Endothelial cell of umbilical vein (primary cell): Measurements from ENCODE around the gene FNBP1L. TPM values are rescaled to one million over a fixed set of nuclear protein-coding genes. Genes with fewer than 3 reads are reported as not detected.

Experiments used
- BruUV-seq: library from RNA; stranded (reverse); fragments of 400-500 nt; replicated peaks from 2 replicates; lab custom pipeline; 2021; lab: Mats Ljungman, UMichigan
- CTCF ChIA-PET: fragments of 300-600, 350-600 bp; sonication (Branson Sonifier 250); formaldehyde crosslinking; loops from one replicate; lab custom pipeline; 2021; ENCODE audit warnings: antibody characterized with exemption, inconsistent platforms; lab: Charles Lee
- POLR2A ChIA-PET: fragments of 300-600, 350-600 bp; sonication (Branson Sonifier 250); formaldehyde crosslinking; loops from one replicate; lab custom pipeline; 2021; ENCODE audit warnings: antibody characterized with exemption, inconsistent platforms; lab: Charles Lee
- DNase-seq: peaks from one replicate; pipeline ENCODE4 v3.0.0-alpha.2; 2011; ENCODE audit warnings: low read depth, low spot score
- FAIRE-seq: peaks from 2 replicates; lab custom pipeline; 2011; peaks lifted over from hg19 to GRCh38; lab: Jason Lieb, UNC
- H2AFZ ChIP-seq: 2 replicates; pipeline ENCODE4 v1.6.0; 2012; ENCODE audit warnings: low read depth, low read length, control low read depth, inconsistent platforms
- H3K27ac ChIP-seq: 2 replicates; pipeline ENCODE4 v1.5.1; 2011; ENCODE audit warnings: low read depth, mild to moderate bottlenecking, control low read depth, low read length, moderate library complexity; ENCODE audit not compliant: insufficient read depth
- H3K27me3 ChIP-seq, 2 experiments: 2 replicates each; pipeline versions ENCODE4 v1.6.0 to v1.6.1; 2011; ENCODE audit warnings: low read length in 2 of 2, mixed read lengths in 1 of 2; ENCODE audit not compliant: control insufficient read depth in 2 of 2, insufficient read depth in 2 of 2
- H3K36me3 ChIP-seq, 2 experiments: 2 replicates in 1 of 2; 3 replicates in 1 of 2; pipeline ENCODE4 v1.5.1; 2011; ENCODE audit warnings: low read length in 2 of 2, mild to moderate bottlenecking in 1 of 2, moderate library complexity in 1 of 2; ENCODE audit not compliant: control insufficient read depth in 2 of 2, insufficient read depth in 2 of 2; ENCODE audit errors: extremely low read depth in 1 of 2
- H3K4me1 ChIP-seq: 3 replicates; pipeline ENCODE4 v1.5.1; 2011; ENCODE audit warnings: mild to moderate bottlenecking, low read length; ENCODE audit not compliant: control insufficient read depth, insufficient read depth; ENCODE audit errors: extremely low read depth
- H3K4me2 ChIP-seq: 2 replicates; pipeline ENCODE4 v1.6.1; 2011; ENCODE audit warnings: low read length, control low read depth, mixed read lengths; ENCODE audit not compliant: insufficient read depth
- H3K4me3 ChIP-seq, 3 experiments: fragments of 200-600 bp in 1 of 3; sonication (generic), shearing (Covaris generic) in 1 of 3; replicated peaks in 1 of 3; 2 replicates each; pipeline ENCODE4 v1.5.1; 2011 to 2016; ENCODE audit warnings: control low read depth in 3 of 3, low read length in 3 of 3, mild to moderate bottlenecking in 2 of 3, inconsistent platforms in 1 of 3, low read depth in 1 of 3, moderate library complexity in 1 of 3; ENCODE audit not compliant: insufficient read depth in 1 of 3
- H3K79me2 ChIP-seq: 2 replicates; pipeline ENCODE4 v1.6.0; 2012; ENCODE audit warnings: low read length, inconsistent platforms; ENCODE audit not compliant: control insufficient read depth, insufficient read depth
- H3K9ac ChIP-seq: replicated peaks from 2 replicates; pipeline ENCODE3; 2011; ENCODE audit warnings: low read length, control low read depth; ENCODE audit not compliant: insufficient read depth; ENCODE audit errors: extremely low read depth
- H3K9me1 ChIP-seq: replicated peaks from 3 replicates; pipeline ENCODE4 v1.6.0; 2011; ENCODE audit warnings: mild to moderate bottlenecking, low read length; ENCODE audit not compliant: control insufficient read depth, insufficient read depth; ENCODE audit errors: extremely low read depth
- H3K9me3 ChIP-seq: replicated peaks from 2 replicates; pipeline ENCODE4 v1.5.1; 2012; ENCODE audit warnings: low read length, inconsistent platforms; ENCODE audit not compliant: control insufficient read depth, insufficient read depth
- H4K20me1 ChIP-seq: replicated peaks from 2 replicates; pipeline ENCODE3; 2011; ENCODE audit warnings: mild to moderate bottlenecking, low read length; ENCODE audit not compliant: control insufficient read depth, insufficient read depth; ENCODE audit errors: extremely low read depth
- CTCF ChIP-seq, 2 donors: IDR thresholded peaks; 1 replicate in 1 of 2; 2 replicates in 1 of 2; pipeline ENCODE4 v1.5.1; 2011; ENCODE audit warnings: low read length in 2 of 2, mild to moderate bottlenecking in 2 of 2, moderate library complexity in 2 of 2, control low read depth in 1 of 2, inconsistent platforms in 1 of 2, low read depth in 1 of 2; ENCODE audit not compliant: insufficient read depth in 1 of 2; ENCODE audit errors: extremely low read depth in 1 of 2
- EZH2 ChIP-seq: IDR thresholded peaks from 2 replicates; pipeline ENCODE4 v1.6.1; 2012; ENCODE audit warnings: borderline replicate concordance, low read depth, mild to moderate bottlenecking, moderate library complexity, low read length, inconsistent platforms; ENCODE audit not compliant: severe bottlenecking
- FOS ChIP-seq: IDR thresholded peaks from 2 replicates; pipeline ENCODE4 v1.6.1; 2011; ENCODE audit warnings: mild to moderate bottlenecking, low read length, moderate library complexity, borderline replicate concordance; ENCODE audit not compliant: insufficient read depth
- GATA2 ChIP-seq: IDR thresholded peaks from 2 replicates; pipeline ENCODE4 v1.7.0; 2011; ENCODE audit warnings: low read depth, mild to moderate bottlenecking, moderate library complexity, mixed read lengths, low read length; ENCODE audit not compliant: insufficient read length, insufficient read depth
- JUN ChIP-seq: IDR thresholded peaks from 2 replicates; pipeline ENCODE4 v1.6.1; 2011; ENCODE audit warnings: borderline replicate concordance, low read depth; ENCODE audit not compliant: insufficient read length, insufficient read depth
- MAX ChIP-seq: IDR thresholded peaks from 2 replicates; pipeline ENCODE4 v1.6.1; 2011; ENCODE audit not compliant: insufficient read depth, insufficient read length
- MYC ChIP-seq: IDR thresholded peaks from one replicate; pipeline ENCODE4 v1.6.1; 2011; ENCODE audit warnings: mild to moderate bottlenecking, low read depth, low read length
- POLR2A ChIP-seq: IDR thresholded peaks from 2 replicates; pipeline ENCODE4 v1.6.1; 2012; ENCODE audit warnings: low read depth, mild to moderate bottlenecking, control low read depth, low read length
- POLR2AphosphoS5 ChIP-seq: IDR thresholded peaks from 2 replicates; pipeline ENCODE4 v1.6.1; 2012; ENCODE audit warnings: low read depth, mild to moderate bottlenecking, control low read depth, low read length, moderate library complexity; ENCODE audit not compliant: insufficient read depth
- dilution Hi-C: fragments of 300-500 bp; cut with MboI; formaldehyde crosslinking; loops from one replicate; pipeline ENCODE4 v1.15.0; 2019; ENCODE audit warnings: low sequenced_read_pairs; ENCODE audit not compliant: extremely low pct_ligation_motif_present
- intact Hi-C: fragments of 100-400 bp; cut with micrococcal nuclease; formaldehyde crosslinking; loops from one replicate; pipeline ENCODE4 v1.10.0; 2022
- polyA plus RNA-seq, 4 experiments: library from polyadenylated mRNA; depleted of rRNA in 3 of 4; stranded (reverse) in 3 of 4; unstranded in 1 of 4; fragments of >200 nt; gene quantifications; 2 replicates each; pipeline versions ENCODE4 v1.2.1 to v1.2.3, GENCODE V29; 2011 to 2012; ENCODE audit warnings: missing spikeins in 1 of 4
- total RNA-seq: library from RNA; stranded (reverse); gene quantifications from 2 replicates; pipeline ENCODE4 v1.2.3, GENCODE V29; 2021

FNBP1L gene
- total and polyA plus RNA-seq, 2 donors (not counting 3 experiments of a cell fraction or from before 2014, with no cell fraction given): 28.1 to 56.4 TPM

DNA sequence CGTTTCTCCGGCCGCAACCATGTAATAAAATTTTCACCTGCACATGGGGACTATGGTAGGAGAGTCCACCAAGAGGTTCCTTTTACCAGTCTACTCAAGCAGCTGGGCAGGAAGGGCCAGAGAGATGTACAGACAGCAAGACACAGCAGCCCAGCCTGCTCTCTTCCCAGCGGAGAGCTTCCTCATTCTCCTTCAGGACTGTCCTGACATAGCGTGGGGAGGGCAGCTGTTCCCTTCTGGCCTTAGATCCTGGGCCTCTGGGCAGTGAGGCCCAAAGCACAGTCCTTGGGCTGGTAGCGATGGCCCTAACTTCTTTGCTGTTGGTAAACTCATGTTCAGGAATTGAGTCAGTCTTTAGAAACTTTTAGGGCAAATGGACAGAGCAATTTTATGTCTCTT, 144.6 kb downstream of the FNBP1L start:
- no peaks in the 10 kb centered on the region for H4K20me1 ChIP-seq
- H3K4me2 ChIP-seq: no peak overlapping the region
- BruUV-seq: no TSS peak
- DNase-seq: no peak
- H3K4me3 ChIP-seq: no peak overlapping the region
- H3K9me1 ChIP-seq: no peaks in the 10 kb centered on the region
- ChIA-PET CTCF (interaction anchor here (1.2 to 2.7 kb wide), 3 partner anchors 15 to 252 kb away, joined by 3 to 16 read pairs (median 8); no protein-coding TSS in a partner anchor), POLR2A (interaction anchor here (0.5 kb wide), 1 partner anchor 11 kb away, joined by 3 read pairs; no protein-coding TSS in a partner anchor)
- H3K9ac ChIP-seq: no peak overlapping the region
- TF ChIP-seq MAX: no peak
- TF ChIP-seq CTCF (IDR thresholded peaks at IDR 0.05; ENCODE audit: extremely low read depth in 1 of 2, insufficient read depth in 1 of 2, low read depth in 1 of 2, low read length in 2 of 2): no peak
- TF ChIP-seq FOS: no peak
- TF ChIP-seq POLR2AphosphoS5: no peak
- no peak for TF ChIP-seq MYC
- TF ChIP-seq JUN: no peak
- TF ChIP-seq POLR2A: no peak
- no peak for TF ChIP-seq GATA2
- no peak for TF ChIP-seq EZH2
- H3K27me3 ChIP-seq: no peaks in the 10 kb centered on the region
- H3K9me3 ChIP-seq: no peaks in the 10 kb centered on the region
- peaks cover 32% of the 10 kb centered on the region for H3K4me1 ChIP-seq
- H2AFZ ChIP-seq: no peak overlapping the region
- no peak for FAIRE-seq
- H3K79me2 ChIP-seq: peaks cover 78% of the 10 kb centered on the region
- intact Hi-C loops: no loop called here
- no peak overlapping the region for H3K27ac ChIP-seq
- dilution Hi-C loops: no loop called here
- peaks cover 8 to 9% of the 10 kb centered on the region in 2 experiments for H3K36me3 ChIP-seq
